Sigmoid colon (tissue), 7 donors: ENCODE results near the gene SBK2. TPM values are rescaled to one million over a fixed set of nuclear protein-coding genes. Genes with fewer than 3 reads are reported as not detected.

Source experiments
- DNase-seq: peaks from one replicate; pipeline ENCODE4 v3.0.0-alpha.2; 2019
- H3K27ac ChIP-seq, 4 donors: fragments of 200-600 bp; sonication (generic); one replicate each; pipeline ENCODE4 v1.5.1; 2016 to 2019; ENCODE audit warnings: mild to moderate bottlenecking in 1 of 4
- H3K27me3 ChIP-seq, 3 donors: fragments of 200-600 bp; sonication (generic); one replicate each; pipeline ENCODE4 v1.5.1; 2019; ENCODE audit warnings: mild to moderate bottlenecking in 1 of 3
- H3K36me3 ChIP-seq, 4 donors: fragments of 200-600 bp; sonication (generic); one replicate each; pipeline ENCODE4 v1.5.1; 2016 to 2019
- H3K4me1 ChIP-seq, 4 donors: fragments of 200-600 bp; sonication (generic); one replicate each; pipeline ENCODE4 v1.5.1; 2017 to 2019
- H3K4me3 ChIP-seq, 4 donors: fragments of 200-600 bp; sonication (generic); one replicate each; pipeline ENCODE4 v1.5.1; 2017 to 2019; ENCODE audit warnings: mild to moderate bottlenecking in 2 of 4, moderate library complexity in 1 of 4
- H3K9me3 ChIP-seq, 4 donors: fragments of 200-600 bp in 3 of 4; sonication (generic) in 3 of 4; one replicate each; pipeline versions ENCODE4 v1.5.1 to v1.6.1; 2013 to 2019
- CTCF ChIP-seq, 4 experiments: fragments of 450-650 bp in 3 of 4; fragments of 200-600 bp in 1 of 4; IDR thresholded peaks; one replicate each; pipeline ENCODE4 v1.5.1; 2016 to 2019; ENCODE audit warnings: antibody characterized with exemption in 4 of 4, mild to moderate bottlenecking in 3 of 4, moderate library complexity in 2 of 4
- EP300 ChIP-seq, 4 donors: sonication (generic); formaldehyde crosslinking; IDR thresholded peaks; one replicate each; pipeline ENCODE4 v1.6.1; 2017; ENCODE audit warnings: antibody characterized with exemption in 4 of 4
- POLR2A ChIP-seq, 2 donors: fragments of 450-650 bp; IDR thresholded peaks; one replicate each; pipeline ENCODE4 v1.6.1; 2016; ENCODE audit warnings: antibody characterized with exemption in 2 of 2, mild to moderate bottlenecking in 2 of 2, moderate library complexity in 2 of 2
- POLR2AphosphoS5 ChIP-seq, 4 donors: sonication (generic); formaldehyde crosslinking; IDR thresholded peaks; one replicate each; pipeline ENCODE4 v1.6.1; 2017; ENCODE audit warnings: antibody characterized with exemption in 4 of 4
- WGBS, 2 donors: extraction: QIAGEN DNeasy Blood & Tissue Kit; methylation state at CpG; one replicate each; pipeline ENCODE4 v1.1.7; 2013; 5-methylcytosine and 5-hydroxymethylcytosine counted together
- intact Hi-C: fragments of 100-400 bp; cut with DNase I; formaldehyde crosslinking; loops from one replicate; pipeline ENCODE4 v1.15.1; 2023
- polyA plus RNA-seq, 3 donors: library from polyadenylated mRNA; stranded (reverse); fragments of 200-250 nt; gene quantifications; one replicate each; pipeline ENCODE4 v1.2.3, GENCODE V29; 2013
- total RNA-seq, 4 donors: library from RNA; depleted of rRNA; stranded (reverse); fragments of >200 nt; gene quantifications; one replicate each; pipeline ENCODE4 v1.1.0, GENCODE V29; 2016
- donor health status: healthy with polysubstance abuse.
- donor health status: Bipolar disorder and iron deficiency.
- donor health status: healthy.

The SBK2 gene
- total and polyA plus RNA-seq, 7 donors: not detected

- intact Hi-C loops: no loop called here
- TF ChIP-seq EP300 (IDR thresholded peaks at IDR 0.05) (no peak), POLR2A (IDR thresholded peaks at IDR 0.05) (no peak), CTCF (IDR thresholded peaks at IDR 0.05) (no peak), POLR2AphosphoS5 (IDR thresholded peaks at IDR 0.05) (no peak)
- peaks cover 0 to 8% (median 0%) of the 10 kb centered on the region in 4 donors for H3K4me1 ChIP-seq
- DNase-seq: no peak
- no peaks in the 10 kb centered on the region for H3K36me3 ChIP-seq
- 81 to 88% methylated on average over 15 of the region's 15 CpGs for WGBS, 2 donors
- no peak overlapping the region for H3K4me3 ChIP-seq
- H3K9me3 ChIP-seq: no peaks in the 10 kb centered on the region
- H3K27me3 ChIP-seq: peaks cover 0 to 42% (median 31%) of the 10 kb centered on the region in 3 donors
- H3K27ac ChIP-seq: no peak overlapping the region
Observed at GRCh38 chr19:55544014-55544413, 7.1 kb upstream of the SBK2 start.

DNA sequence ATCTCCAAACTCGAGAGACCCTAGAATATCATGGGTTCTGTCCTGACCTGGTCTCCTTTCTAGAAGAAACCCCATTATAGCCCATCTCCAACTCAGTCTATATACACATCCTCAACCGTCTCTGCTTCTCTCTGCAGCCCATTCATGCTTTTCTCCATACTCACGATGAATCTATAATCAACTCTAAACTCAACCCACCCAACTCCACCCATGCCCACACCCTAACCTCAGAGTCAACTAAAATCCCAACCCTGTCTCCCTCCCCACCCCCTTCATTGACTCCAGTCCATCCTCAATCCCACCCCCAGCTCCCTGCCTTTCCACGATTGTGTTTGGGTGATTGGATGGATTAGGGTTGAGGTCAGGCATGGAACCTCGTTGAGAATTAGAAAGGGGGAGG is 6.6 kb upstream of the SBK2 start:
- no peak for DNase-seq
- H3K9me3 ChIP-seq: no peaks in the 10 kb centered on the region
- TF ChIP-seq CTCF (IDR thresholded peaks at IDR 0.05) (no peak), POLR2AphosphoS5 (IDR thresholded peaks at IDR 0.05) (no peak), POLR2A (IDR thresholded peaks at IDR 0.05) (no peak), EP300 (IDR thresholded peaks at IDR 0.05) (no peak)
- peaks cover 0 to 8% (median 0%) of the 10 kb centered on the region in 4 donors for H3K4me1 ChIP-seq
- WGBS, 2 donors: 62 to 81% methylated on average over 5 of the region's 5 CpGs
- no peak overlapping the region for H3K4me3 ChIP-seq
- peaks cover 0 to 38% (median 27%) of the 10 kb centered on the region in 3 donors for H3K27me3 ChIP-seq
- no peak overlapping the region for H3K27ac ChIP-seq
- intact Hi-C loops: no loop called here
- no peaks in the 10 kb centered on the region for H3K36me3 ChIP-seq

GRCh38 chr19:55542292-55542855 is 5.4 kb upstream of the SBK2 start:
- no peak for TF ChIP-seq EP300 (IDR thresholded peaks at IDR 0.05)
- TF ChIP-seq CTCF (IDR thresholded peaks at IDR 0.05): no peak
- TF ChIP-seq POLR2A (IDR thresholded peaks at IDR 0.05): no peak
- TF ChIP-seq POLR2AphosphoS5 (IDR thresholded peaks at IDR 0.05): no peak
- no peaks in the 10 kb centered on the region for H3K36me3 ChIP-seq
- no peak overlapping the region for H3K4me3 ChIP-seq
- intact Hi-C loops: no loop called here
- H3K4me1 ChIP-seq: peaks cover 0 to 5% (median 0%) of the 10 kb centered on the region in 4 donors
- H3K27me3 ChIP-seq: peaks cover 0 to 36% (median 18%) of the 10 kb centered on the region in 3 donors
- no peaks in the 10 kb centered on the region for H3K9me3 ChIP-seq
- no peak overlapping the region for H3K27ac ChIP-seq
- 92% methylated on average over 7 of the region's 7 CpGs for WGBS, 2 donors
- no peak for DNase-seq

- no peak for DNase-seq
- peaks cover 0 to 31% (median 6%) of the 10 kb centered on the region in 3 donors for H3K27me3 ChIP-seq
- H3K27ac ChIP-seq: no peak overlapping the region
- no peaks in the 10 kb centered on the region for H3K36me3 ChIP-seq
- H3K4me3 ChIP-seq: no peak overlapping the region
- TF ChIP-seq CTCF (IDR thresholded peaks at IDR 0.05): no peak
- TF ChIP-seq POLR2A (IDR thresholded peaks at IDR 0.05): no peak
- TF ChIP-seq POLR2AphosphoS5 (IDR thresholded peaks at IDR 0.05): no peak
- no peak for TF ChIP-seq EP300 (IDR thresholded peaks at IDR 0.05)
- 81 to 85% methylated on average over 19 of the region's 19 CpGs for WGBS, 2 donors
- intact Hi-C loops: no loop called here
- H3K4me1 ChIP-seq: no peaks in the 10 kb centered on the region
- H3K9me3 ChIP-seq: no peaks in the 10 kb centered on the region
Observed at GRCh38 chr19:55541091-55541490, 4.2 kb upstream of the SBK2 start.

DNA sequence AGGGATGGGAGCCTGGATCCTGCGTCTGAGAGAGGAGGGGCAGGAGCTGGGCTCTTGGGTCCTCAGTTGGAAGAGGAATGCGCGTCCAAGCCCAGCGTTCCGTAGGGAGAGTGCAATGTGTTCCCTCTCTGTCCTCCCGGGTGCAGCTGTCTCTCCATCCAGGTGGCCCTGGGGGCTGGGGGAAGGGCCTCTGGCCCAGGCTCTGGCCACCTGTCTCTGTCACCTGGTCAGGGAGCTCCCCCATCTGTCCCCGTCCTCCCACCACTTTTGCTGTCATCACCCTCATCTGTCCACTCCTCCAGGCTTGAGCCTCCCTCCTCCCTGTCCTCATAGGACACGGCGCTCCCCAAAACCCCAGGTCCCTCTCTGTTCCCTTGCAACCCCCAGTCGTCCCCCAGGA is 3.7 kb upstream of the SBK2 start:
- Histone ChIP-seq H3K4me1 (no peaks in the 10 kb centered on the region), H3K9me3 (no peaks in the 10 kb centered on the region), H3K4me3 (no peak overlapping the region), H3K36me3 (no peaks in the 10 kb centered on the region), H3K27ac (no peak overlapping the region), H3K27me3 (peaks cover 0 to 27% (median 3%) of the 10 kb centered on the region in 3 donors)
- intact Hi-C loops: no loop called here
- DNase-seq: no peak
- no peak for TF ChIP-seq EP300 (IDR thresholded peaks at IDR 0.05)
- TF ChIP-seq CTCF (IDR thresholded peaks at IDR 0.05): no peak
- TF ChIP-seq POLR2A (IDR thresholded peaks at IDR 0.05): no peak
- TF ChIP-seq POLR2AphosphoS5 (IDR thresholded peaks at IDR 0.05): no peak
- 47 to 62% methylated on average over 10 of the region's 10 CpGs for WGBS, 2 donors
